GM06990 (cell line): ENCODE measurements around the gene AGL.
"Not testable (repeated sequence)": the region's sequence is repeated elsewhere in the genome, so short reads cannot be mapped to it uniquely, and the experiment has no call there.

Source experiments
- DNase-seq: peaks from one replicate; pipeline ENCODE4 v3.0.0-alpha.2; 2011; ENCODE audit not compliant: insufficient read length; ENCODE audit errors: extremely low read depth
- H3K27me3 ChIP-seq: replicated peaks from 2 replicates; pipeline ENCODE4 v1.6.0; 2011; ENCODE audit warnings: low read length; ENCODE audit not compliant: control insufficient read depth, insufficient read depth
- H3K36me3 ChIP-seq: 2 replicates; pipeline ENCODE4 v1.5.1; 2011; ENCODE audit warnings: low read length; ENCODE audit not compliant: control insufficient read depth, insufficient read depth
- H3K4me3 ChIP-seq: replicated peaks from 2 replicates; pipeline ENCODE4 v1.5.1; 2011; ENCODE audit warnings: low read depth, mild to moderate bottlenecking, control low read depth, low read length
- CTCF ChIP-seq: IDR thresholded peaks from 2 replicates; pipeline ENCODE4 v1.5.1; 2011; ENCODE audit warnings: low read length, control low read depth, mild to moderate bottlenecking, inconsistent platforms; ENCODE audit not compliant: insufficient read depth, poor library complexity, severe bottlenecking

The AGL gene

GRCh38 chr1:99965646-99966375, 115.7 kb downstream of the AGL start:
- no peak for DNase-seq
- no peak for TF ChIP-seq CTCF
- Histone ChIP-seq H3K4me3 (no peak overlapping the region), H3K27me3 (no peaks in the 10 kb centered on the region), H3K36me3 (no peaks in the 10 kb centered on the region)

- H3K4me3 ChIP-seq, result no peak overlapping the region
- no peak for TF ChIP-seq CTCF
- DNase-seq, result no peak
- H3K36me3 ChIP-seq, result no peaks in the 10 kb centered on the region
- H3K27me3 ChIP-seq, result no peaks in the 10 kb centered on the region
Observed at GRCh38 chr1:99968214-99968613, 118.1 kb downstream of the AGL start.

GRCh38 chr1:99969260-99969728, 119.1 kb downstream of the AGL start:
- Histone ChIP-seq H3K4me3 (peak overlapping the region; percentile 83), H3K27me3 (no peaks in the 10 kb centered on the region), H3K36me3 (no peaks in the 10 kb centered on the region)
- no peak for TF ChIP-seq CTCF
- DNase-seq, result no peak

- DNase-seq, result peak; percentile 90
Observed at GRCh38 chr1:99969729-99970621, 119.8 kb downstream of the AGL start, which contains the start of gene SLC35A3. TSS of gene SLC35A3 (plus strand) at chr1:99969996. CDS start at chr1:99993555, 23,559 bp downstream.

GRCh38 chr1:99970713-99971255, 120.6 kb downstream of the AGL start:
- no peaks in the 10 kb centered on the region for H3K36me3 ChIP-seq
- H3K27me3 ChIP-seq, result no peaks in the 10 kb centered on the region
- no peak for DNase-seq
- peak overlapping the region; percentile 83 for H3K4me3 ChIP-seq
- no peak for TF ChIP-seq CTCF

More at GRCh38 chr1:99969729-99970621, 119.8 kb downstream of the AGL start, which contains the start of gene SLC35A3:
- Histone ChIP-seq H3K27me3 (no peaks in the 10 kb centered on the region), H3K36me3 (no peaks in the 10 kb centered on the region), H3K4me3 (peak within 1 kb of the TSS; percentile 83)
- peak; percentile 10 for TF ChIP-seq CTCF

- H3K36me3 ChIP-seq, H3K4me3 ChIP-seq, H3K27me3 ChIP-seq, DNase-seq: not testable (repeated sequence)
Observed at GRCh38 chr1:99972066-99972465, 121.9 kb downstream of the AGL start.
